H1 (cell line): ENCODE measurements around the gene C22orf42. TPM values are rescaled to one million over a fixed set of nuclear protein-coding genes. Genes with fewer than 3 reads are reported as not detected.

Experiments
- BRCA1 ChIP-seq: IDR thresholded peaks from 2 replicates; pipeline ENCODE4 v1.6.1; 2012; ENCODE audit warnings: low read depth, low read length, improper control_type of control experiment
- RAD21 ChIP-seq, 2 experiments: IDR thresholded peaks in 1 of 2; conservative IDR thresholded peaks in 1 of 2; 2 replicates each; pipeline ENCODE4 v1.6.1; 2011; ENCODE audit warnings: low read depth in 2 of 2, low read length in 2 of 2, improper control_type of control experiment in 1 of 2, inconsistent platforms in 1 of 2, mild to moderate bottlenecking in 1 of 2, moderate library complexity in 1 of 2
- RBBP5 ChIP-seq: IDR thresholded peaks from 2 replicates; pipeline ENCODE4 v1.7.1; 2012; ENCODE audit warnings: low read depth, mild to moderate bottlenecking, inconsistent platforms, low read length, moderate library complexity, borderline replicate concordance
- SIN3A ChIP-seq, 2 experiments: IDR thresholded peaks in 1 of 2; conservative IDR thresholded peaks in 1 of 2; 2 replicates each; pipeline ENCODE4 v1.6.1; 2011 to 2012; ENCODE audit warnings: low read length in 2 of 2, improper control_type of control experiment in 1 of 2, low read depth in 1 of 2, mild to moderate bottlenecking in 1 of 2
- SUZ12 ChIP-seq: fragments of 200-600 bp; sonication (generic); IDR thresholded peaks from 2 replicates; pipeline ENCODE4 v1.6.1; 2012; ENCODE audit warnings: mild to moderate bottlenecking, inconsistent platforms, low read length, moderate library complexity, mixed read lengths
- polyA plus RNA-seq, 7 experiments: library from polyadenylated mRNA; depleted of rRNA in 3 of 7; stranded (reverse) in 5 of 7; unstranded in 2 of 7; fragments of >200 nt in 5 of 7; fragments of 200-250 nt in 2 of 7; gene quantifications; 1 replicate in 5 of 7; 2 replicates in 1 of 7; 4 replicates in 1 of 7; pipeline versions ENCODE4 v1.2.1 to v1.2.3, GENCODE V29; 2011 to 2013; ENCODE audit warnings: missing spikeins in 2 of 7, mixed read lengths in 2 of 7
- total RNA-seq: library from RNA; stranded (reverse); fragmentation: NEBNext Ultra II Directional; extraction: Animal tissue kit (Norgen Biotek cat#: 25700); gene quantifications from 2 replicates; pipeline ENCODE4 v1.2.1, GENCODE V29; 2021
- TF ChIP-seq, protein P1 (sequence below): IDR thresholded peaks from 2 replicates; pipeline ENCODE4 v1.6.1; 2011; ENCODE audit warnings: low read depth, mild to moderate bottlenecking, low read length; ENCODE audit not compliant: insufficient read depth

Gene C22orf42
- total and polyA plus RNA-seq, 2 of the 8 experiments (the other 6 are each of a cell fraction or from before 2014, with no cell fraction given) = 0.50 TPM; not detected in 1

DNA sequence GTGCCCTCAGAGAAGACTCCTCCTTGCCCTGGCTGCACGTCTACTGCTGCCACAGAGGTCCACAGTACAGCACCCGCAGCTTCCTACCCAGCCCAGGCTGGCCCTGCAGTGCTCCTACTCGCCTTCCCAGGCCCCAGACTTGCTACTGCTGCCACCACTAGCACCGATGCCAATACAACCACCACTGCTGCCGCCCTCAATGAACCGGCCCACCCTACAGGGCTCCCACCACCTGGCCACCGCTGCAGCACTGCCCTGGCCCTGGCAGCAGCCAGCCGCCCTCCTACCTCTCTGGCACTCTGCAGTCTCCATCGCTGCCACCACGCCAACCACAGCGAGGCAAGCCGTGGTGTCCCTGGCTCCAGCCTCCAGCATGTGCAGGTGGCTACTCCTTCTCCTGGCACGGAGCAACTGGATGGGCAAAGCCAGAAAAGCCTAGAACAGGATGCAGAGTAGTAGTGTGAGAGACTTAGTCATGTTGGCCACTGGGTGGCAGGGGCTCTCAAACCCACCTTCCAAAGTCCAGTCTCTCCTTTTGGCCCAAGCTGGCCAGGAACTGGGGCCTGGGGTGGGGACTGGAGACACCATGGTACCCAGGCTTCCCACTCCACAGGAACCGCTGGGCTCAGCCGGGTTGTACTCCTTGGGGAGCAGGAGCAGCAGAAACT, 39.4 kb downstream of the C22orf42 start (continued):
- TF ChIP-seq SIN3A (conservative IDR thresholded peaks at IDR 0.05 in 1 of 2, IDR thresholded peaks at IDR 0.05 in 1 of 2; ENCODE audit: low read depth in 1 of 2, low read length in 2 of 2) = no peak
- peak in 1 of 2 experiments; percentile 28; a peak in 2 of 4 replicates for TF ChIP-seq RAD21 (IDR thresholded peaks at IDR 0.05 in 1 of 2, conservative IDR thresholded peaks at IDR 0.05 in 1 of 2; ENCODE audit: low read depth in 2 of 2, low read length in 2 of 2)
- TF ChIP-seq RBBP5 = no peak
- TF ChIP-seq, protein P1, sequence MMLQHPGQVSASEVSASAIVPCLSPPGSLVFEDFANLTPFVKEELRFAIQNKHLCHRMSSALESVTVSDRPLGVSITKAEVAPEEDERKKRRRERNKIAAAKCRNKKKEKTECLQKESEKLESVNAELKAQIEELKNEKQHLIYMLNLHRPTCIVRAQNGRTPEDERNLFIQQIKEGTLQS = no peak
- TF ChIP-seq BRCA1 = no peak
- TF ChIP-seq SUZ12 = no peak
